Activated CD4-positive, alpha-beta memory T cell treated with anti-CD3 and anti-CD28 coated beads, Interleukin-2, amount 10 ng/mL, durations not matched to agents 7 days and 5 days (primary cell): ENCODE measurements around the gene SRP14. TPM values are rescaled to one million over a fixed set of nuclear protein-coding genes. Genes with fewer than 3 reads are reported as not detected.

ENCODE experiments used
- CTCF ChIA-PET: fragments of 350-600 bp; sonication (Branson Sonifier 250); formaldehyde crosslinking; loops from one replicate; lab custom pipeline; 2021; ENCODE audit warnings: antibody characterized with exemption, inconsistent platforms; lab: Charles Lee
- POLR2A ChIA-PET: fragments of 350-600 bp; sonication (Branson Sonifier 250); formaldehyde crosslinking; loops from one replicate; lab custom pipeline; 2021; ENCODE audit warnings: antibody characterized with exemption; lab: Charles Lee
- DNase-seq: peaks from one replicate; pipeline ENCODE4 v3.0.0-alpha.2; 2020
- H3K27ac Mint-ChIP-seq: one replicate; pipeline ENCODE4 v1.8.0; 2021; ENCODE audit warnings: mild to moderate bottlenecking, mixed read lengths
- H3K27me3 Mint-ChIP-seq: one replicate; pipeline ENCODE4 v1.8.0; 2021; ENCODE audit warnings: mixed read lengths
- H3K36me3 Mint-ChIP-seq: one replicate; pipeline ENCODE4 v1.8.0; 2021; ENCODE audit warnings: low read depth, mixed read lengths
- H3K4me1 Mint-ChIP-seq: one replicate; pipeline ENCODE4 v1.8.0; 2021; ENCODE audit warnings: mixed read lengths
- H3K4me3 Mint-ChIP-seq: one replicate; pipeline ENCODE4 v1.8.0; 2021; ENCODE audit warnings: mild to moderate bottlenecking, mixed read lengths
- H3K9me3 Mint-ChIP-seq: one replicate; pipeline ENCODE4 v1.8.0; 2021; ENCODE audit warnings: mixed read lengths
- total RNA-seq, 2 experiments: library from RNA; stranded (reverse); gene quantifications; one replicate each; pipeline ENCODE4 v1.2.3, GENCODE V29; 2021

The SRP14 gene
- total RNA-seq, 2 experiments from 2014 or later, result 150 to 153 TPM

DNA sequence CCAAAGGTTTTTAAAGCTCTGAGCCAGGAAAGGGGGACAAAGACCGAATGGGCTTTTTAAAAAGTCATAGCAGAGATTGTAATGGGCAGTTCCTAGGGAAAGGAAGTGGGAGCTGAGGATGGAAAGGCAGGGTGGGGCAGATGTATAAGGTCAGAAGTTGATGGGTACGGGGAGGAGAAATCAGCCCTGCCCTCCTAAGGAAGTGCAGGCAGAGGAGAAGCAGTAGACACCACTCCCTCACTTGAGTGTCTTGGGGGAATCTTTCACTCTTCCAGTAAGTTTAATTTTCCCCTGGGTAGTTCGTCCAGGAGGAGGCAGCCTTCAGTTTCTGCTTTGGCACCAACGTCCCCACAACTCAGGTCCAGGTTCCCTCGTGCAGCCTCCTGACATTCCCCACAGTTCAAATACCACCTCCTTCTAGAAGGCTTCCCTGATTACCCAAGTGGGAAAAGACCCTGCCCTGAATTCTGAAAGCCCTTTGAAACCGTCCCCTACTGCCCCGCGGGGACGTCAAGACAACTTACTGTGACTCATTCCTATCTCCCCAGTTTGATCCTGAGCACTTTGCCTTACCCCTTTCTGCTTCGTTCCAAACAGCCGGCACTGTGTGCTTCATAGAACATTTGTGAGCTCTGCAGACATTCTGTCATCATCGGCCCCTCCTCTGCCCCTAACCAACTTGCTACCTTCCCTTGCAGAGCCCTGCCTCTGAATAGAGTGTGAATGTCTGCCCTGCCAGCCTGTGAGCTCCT lies 14.3 kb upstream of the SRP14 start:
- peaks cover 8% of the 10 kb centered on the region for H3K36me3 Mint-ChIP-seq
- H3K27ac Mint-ChIP-seq, result no peak overlapping the region
- no peaks in the 10 kb centered on the region for H3K9me3 Mint-ChIP-seq
- H3K27me3 Mint-ChIP-seq, result no peaks in the 10 kb centered on the region
- ChIA-PET CTCF (interaction anchor here (1.2 to 2.3 kb wide), 3 partner anchors 8 to 51 kb away, joined by 4 to 14 read pairs (median 6); no protein-coding TSS in a partner anchor), POLR2A (interaction anchor here (0.6 to 1.6 kb wide), 5 partner anchors 7 to 53 kb away, joined by 3 to 7 read pairs (median 3); no protein-coding TSS in a partner anchor)
- peaks cover 62% of the 10 kb centered on the region for H3K4me1 Mint-ChIP-seq
- DNase-seq, result no peak
- no peak overlapping the region for H3K4me3 Mint-ChIP-seq

DNA sequence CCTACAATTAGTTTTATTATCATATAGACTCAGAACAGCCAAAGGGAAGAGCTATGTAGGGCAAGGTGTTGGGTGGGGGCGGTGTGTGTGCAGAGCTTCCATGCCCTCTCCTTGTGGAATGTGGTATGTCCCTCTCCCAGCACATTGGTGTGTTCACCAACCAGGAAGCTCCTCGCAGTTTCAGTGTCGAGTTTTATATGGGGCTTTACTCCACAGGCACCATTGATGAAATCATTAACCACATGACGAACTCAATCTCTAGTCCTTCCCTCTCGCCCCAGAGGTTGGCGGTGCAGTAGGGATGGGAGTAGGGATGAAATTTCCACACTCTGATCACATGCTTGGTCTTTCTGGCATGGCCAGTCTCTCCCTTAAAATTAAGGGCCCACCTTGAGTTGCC lies 13.6 kb upstream of the SRP14 start:
- peaks cover 11% of the 10 kb centered on the region for H3K36me3 Mint-ChIP-seq

DNA sequence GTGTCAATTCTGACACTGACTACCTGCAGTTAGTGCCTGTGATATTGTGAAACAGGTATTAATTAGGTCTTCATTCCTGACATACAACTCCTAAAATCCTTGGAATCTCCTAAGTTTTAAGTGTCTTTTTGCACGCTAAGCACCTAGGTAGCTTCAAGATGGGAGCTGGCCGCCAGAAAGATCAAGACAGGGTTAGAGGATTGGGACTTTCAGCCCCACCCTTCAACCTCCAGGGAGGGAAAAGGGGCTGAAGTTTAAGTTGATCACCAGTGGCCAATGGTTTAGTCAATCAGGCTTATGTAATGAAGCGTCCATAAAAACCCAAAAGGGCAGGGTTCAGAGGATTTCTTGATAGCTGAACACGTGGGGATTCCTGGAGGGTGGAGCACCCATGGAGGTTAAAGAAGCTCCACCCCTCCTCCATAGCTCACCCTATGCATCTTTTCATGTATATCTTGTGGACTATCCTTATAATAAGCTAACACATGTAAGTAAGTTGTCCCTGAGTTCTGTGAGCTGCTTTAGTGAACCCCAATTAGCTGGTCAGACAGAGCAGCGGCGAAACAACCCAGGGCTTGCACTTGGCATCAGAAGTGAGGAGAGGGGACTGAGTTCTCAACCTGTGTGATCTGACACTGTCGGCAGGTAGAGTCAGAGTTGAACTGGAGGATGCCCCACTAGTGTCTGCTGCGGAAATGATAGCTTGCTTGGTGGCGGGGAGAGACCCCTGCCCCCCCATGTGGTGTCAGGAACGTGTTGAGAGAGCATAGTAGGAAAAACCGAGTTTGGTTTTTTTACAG lies 12.8 kb upstream of the SRP14 start:
- no peaks in the 10 kb centered on the region for H3K27me3 Mint-ChIP-seq
- H3K9me3 Mint-ChIP-seq, result no peaks in the 10 kb centered on the region
- CTCF ChIA-PET, result interaction anchor here (0.9 to 2.3 kb wide), 5 partner anchors 11 to 228 kb away, joined by 3 to 14 read pairs (median 4); no protein-coding TSS in a partner anchor
- H3K36me3 Mint-ChIP-seq, result peaks cover 11% of the 10 kb centered on the region
- H3K4me1 Mint-ChIP-seq, result peaks cover 70% of the 10 kb centered on the region
- POLR2A ChIA-PET, result interaction anchor here (0.8 to 1.6 kb wide), 4 partner anchors 10 to 55 kb away, joined by 3 to 7 read pairs (median 3); partner anchors contain the start of gene SRP14
- no peak overlapping the region for H3K27ac Mint-ChIP-seq
- DNase-seq, result no peak
- H3K4me3 Mint-ChIP-seq, result no peak overlapping the region

More for the DNA sequence above, 13.6 kb upstream of the SRP14 start:
- no peak for DNase-seq
- POLR2A ChIA-PET, result interaction anchor here (0.8 to 1.6 kb wide), 4 partner anchors 9 to 54 kb away, joined by 3 to 7 read pairs (median 3); partner anchors contain the start of gene SRP14
- Mint-ChIP-seq H3K27me3 (no peaks in the 10 kb centered on the region), H3K4me3 (no peak overlapping the region), H3K4me1 (peaks cover 62% of the 10 kb centered on the region), H3K27ac (no peak overlapping the region), H3K9me3 (no peaks in the 10 kb centered on the region)
- CTCF ChIA-PET, result interaction anchor here (1.3 to 2.3 kb wide), 4 partner anchors 12 to 227 kb away, joined by 3 to 14 read pairs (median 4); no protein-coding TSS in a partner anchor

DNA sequence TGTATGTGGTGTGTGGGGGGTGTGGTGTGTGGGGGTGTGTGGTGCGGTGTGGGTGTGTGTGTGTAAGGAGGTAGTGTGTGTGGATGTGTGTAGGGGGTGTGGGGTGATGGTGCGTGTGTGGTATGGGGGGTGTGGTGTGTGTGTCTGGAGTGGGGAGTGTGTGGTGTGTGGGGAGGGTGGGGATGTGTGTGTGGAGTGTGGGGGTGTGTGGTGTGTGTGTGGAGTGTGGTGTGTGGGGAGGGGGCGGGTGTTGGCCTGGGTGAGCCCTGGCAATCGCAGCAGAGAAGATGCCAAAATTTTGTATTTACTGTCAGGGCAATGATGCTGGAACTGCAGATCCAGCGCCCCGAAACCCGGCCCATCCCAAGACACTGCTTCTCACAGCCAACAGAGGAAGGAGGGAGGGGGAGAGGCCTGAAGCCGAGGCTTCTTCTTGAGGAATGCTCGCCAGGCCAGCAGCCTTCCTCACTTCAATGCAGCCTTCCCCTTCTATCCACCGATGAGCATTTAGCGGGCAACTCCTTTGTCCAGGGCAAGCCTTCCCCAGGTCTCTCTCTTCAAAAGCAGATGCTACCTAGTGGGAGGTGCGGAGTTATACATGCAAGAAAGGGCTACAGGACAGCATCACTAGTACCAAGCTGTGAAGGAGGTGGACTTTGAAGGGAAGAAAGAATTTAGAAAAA lies 11.9 kb upstream of the SRP14 start:
- Mint-ChIP-seq H3K4me1 (peaks cover 78% of the 10 kb centered on the region), H3K9me3 (no peaks in the 10 kb centered on the region), H3K27me3 (no peaks in the 10 kb centered on the region), H3K27ac (no peak overlapping the region), H3K4me3 (no peak overlapping the region), H3K36me3 (peaks cover 11% of the 10 kb centered on the region)
- CTCF ChIA-PET, result interaction anchor here (1.4 to 2.3 kb wide), 2 partner anchors 54 to 228 kb away, joined by 5 to 14 read pairs; no protein-coding TSS in a partner anchor
- POLR2A ChIA-PET, result no interaction called here
- DNase-seq, result no peak

DNA sequence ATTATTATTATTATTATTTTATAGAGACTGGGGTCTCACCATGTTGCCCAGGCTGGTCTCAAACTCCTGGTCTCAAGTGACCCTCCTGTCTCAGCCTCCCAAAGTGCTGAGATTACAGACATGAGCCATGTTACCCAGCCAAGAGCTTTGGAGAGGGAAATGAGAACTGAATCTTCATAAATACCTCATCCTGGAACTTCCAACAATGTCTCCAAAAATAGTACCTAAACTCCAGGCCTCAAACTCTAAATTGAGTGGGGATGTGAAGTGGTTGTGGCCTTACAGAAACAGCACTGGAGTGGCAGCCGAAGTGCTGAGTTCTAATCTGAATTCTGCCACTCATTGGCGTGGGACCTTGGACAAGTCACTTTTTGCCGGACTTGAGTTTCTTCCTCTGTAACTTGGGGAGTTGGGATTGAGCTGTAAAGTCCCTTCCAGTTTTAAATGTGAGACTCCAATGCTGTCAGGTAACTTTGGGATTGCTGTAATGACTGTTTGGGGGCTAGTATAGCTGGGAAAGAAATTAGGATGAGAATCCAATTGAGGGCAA lies 10.0 kb upstream of the SRP14 start:
- peaks cover 11% of the 10 kb centered on the region for H3K36me3 Mint-ChIP-seq
- H3K27ac Mint-ChIP-seq, result no peak overlapping the region
- CTCF ChIA-PET, result interaction anchor here (1.1 to 8.4 kb wide), 6 partner anchors 19 to 259 kb away, joined by 4 to 146 read pairs (median 31); partner anchors contain the start of genes BMF, BUB1B and PLCB2
- H3K4me3 Mint-ChIP-seq, result no peak overlapping the region
- H3K9me3 Mint-ChIP-seq, result no peaks in the 10 kb centered on the region
- peaks cover 79% of the 10 kb centered on the region for H3K4me1 Mint-ChIP-seq
- POLR2A ChIA-PET, result interaction anchor here (1.1 to 4.0 kb wide), 7 partner anchors 9 to 260 kb away, joined by 3 to 53 read pairs (median 19); partner anchors contain the start of genes BMF, BUB1B and SRP14
- no peaks in the 10 kb centered on the region for H3K27me3 Mint-ChIP-seq
- DNase-seq, result no peak

DNA sequence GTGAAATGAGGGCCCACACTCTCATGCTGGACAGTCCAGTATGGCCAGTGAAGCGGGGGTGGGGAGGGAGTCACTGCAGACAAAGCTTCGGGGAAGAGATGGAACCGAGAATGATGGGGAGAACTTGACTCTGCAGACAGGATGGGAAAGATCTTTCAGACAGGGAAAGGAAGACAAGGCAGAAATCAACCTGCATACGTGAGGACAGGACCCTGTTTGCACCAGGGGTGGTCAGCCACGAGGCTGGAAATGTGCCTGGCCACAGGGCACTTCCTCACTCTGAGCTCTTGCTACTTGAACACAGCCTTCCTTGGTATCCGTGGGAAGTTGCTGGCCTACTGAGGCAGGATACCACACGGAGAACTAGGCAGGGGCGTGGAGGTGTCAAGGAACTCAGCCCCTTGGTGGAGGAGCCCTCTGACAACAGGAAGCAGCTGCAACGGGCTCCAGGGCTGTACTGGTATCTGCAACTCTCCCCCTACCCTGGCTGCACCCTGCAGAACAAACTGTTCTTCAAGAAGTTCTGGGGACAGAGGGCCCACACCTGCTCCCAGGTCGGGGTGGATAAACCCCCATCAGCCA lies 9.3 kb upstream of the SRP14 start:
- peak; percentile 38 for DNase-seq
- Mint-ChIP-seq H3K4me1 (peaks cover 73% of the 10 kb centered on the region), H3K36me3 (peaks cover 11% of the 10 kb centered on the region), H3K27me3 (no peaks in the 10 kb centered on the region), H3K9me3 (no peaks in the 10 kb centered on the region), H3K4me3 (no peak overlapping the region), H3K27ac (peak overlapping the region; percentile 91)
- ChIA-PET CTCF (interaction anchor here (0.7 to 8.4 kb wide), 8 partner anchors 14 to 261 kb away, joined by 3 to 146 read pairs (median 13); partner anchors contain the start of genes BMF, BUB1B and PLCB2), POLR2A (interaction anchor here (0.6 to 4.0 kb wide), 17 partner anchors 8 to 405 kb away, joined by 3 to 53 read pairs (median 7); partner anchors contain the start of genes BMF, BUB1B, PLCB2 and SRP14)

DNA sequence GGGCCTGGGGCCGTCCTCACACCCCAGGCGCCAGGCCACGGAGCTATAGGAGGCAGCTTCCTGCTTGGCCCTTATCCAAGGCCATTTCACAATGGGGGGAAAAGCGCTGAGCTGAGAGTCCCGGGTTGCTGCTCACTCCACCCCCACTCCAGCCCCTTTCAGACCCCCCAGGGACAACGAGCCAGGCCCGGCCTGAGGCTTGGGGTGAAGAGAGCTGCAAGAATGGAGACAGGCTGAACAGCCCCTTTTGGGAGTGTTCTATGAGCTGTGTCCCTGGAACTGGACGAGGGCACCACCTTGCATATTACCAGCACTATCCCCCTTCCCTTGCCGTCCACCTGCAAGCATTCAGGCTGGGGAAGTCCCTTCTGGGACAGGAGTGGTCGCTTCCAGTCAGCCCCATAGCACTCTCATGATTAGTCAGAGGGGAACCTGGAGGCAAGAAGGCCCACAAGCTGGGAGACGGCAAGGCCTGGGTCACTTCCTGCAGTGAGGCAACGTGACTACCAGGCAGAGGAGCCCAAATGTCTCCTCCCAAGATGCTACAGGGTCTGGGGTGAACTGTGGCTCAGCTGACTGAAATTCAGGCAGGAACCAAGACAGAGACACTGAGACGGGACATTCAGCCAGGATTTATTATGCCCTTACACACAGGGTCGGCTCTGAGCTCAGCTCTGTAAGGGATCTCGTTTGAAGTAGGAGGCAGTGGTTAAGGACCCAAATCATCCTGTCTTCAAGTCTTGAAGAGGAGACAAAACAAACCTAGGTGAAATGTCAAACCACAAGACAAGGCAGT lies 8.6 kb upstream of the SRP14 start:
- DNase-seq, result peak; percentile 74
- Mint-ChIP-seq H3K4me3 (no peak overlapping the region), H3K9me3 (no peaks in the 10 kb centered on the region), H3K27me3 (no peaks in the 10 kb centered on the region), H3K4me1 (peaks cover 68% of the 10 kb centered on the region), H3K27ac (peak overlapping the region; percentile 91), H3K36me3 (peaks cover 14% of the 10 kb centered on the region)
- CTCF ChIA-PET, result interaction anchor here (0.7 to 8.4 kb wide), 11 partner anchors 13 to 261 kb away, joined by 3 to 146 read pairs (median 4); partner anchors contain the start of genes BMF, BUB1B and PLCB2
- POLR2A ChIA-PET, result interaction anchor here (0.6 to 4.0 kb wide), 23 partner anchors 7 to 405 kb away, joined by 3 to 53 read pairs (median 4); partner anchors contain the start of genes BMF, BUB1B, PLCB2 and SRP14

DNA sequence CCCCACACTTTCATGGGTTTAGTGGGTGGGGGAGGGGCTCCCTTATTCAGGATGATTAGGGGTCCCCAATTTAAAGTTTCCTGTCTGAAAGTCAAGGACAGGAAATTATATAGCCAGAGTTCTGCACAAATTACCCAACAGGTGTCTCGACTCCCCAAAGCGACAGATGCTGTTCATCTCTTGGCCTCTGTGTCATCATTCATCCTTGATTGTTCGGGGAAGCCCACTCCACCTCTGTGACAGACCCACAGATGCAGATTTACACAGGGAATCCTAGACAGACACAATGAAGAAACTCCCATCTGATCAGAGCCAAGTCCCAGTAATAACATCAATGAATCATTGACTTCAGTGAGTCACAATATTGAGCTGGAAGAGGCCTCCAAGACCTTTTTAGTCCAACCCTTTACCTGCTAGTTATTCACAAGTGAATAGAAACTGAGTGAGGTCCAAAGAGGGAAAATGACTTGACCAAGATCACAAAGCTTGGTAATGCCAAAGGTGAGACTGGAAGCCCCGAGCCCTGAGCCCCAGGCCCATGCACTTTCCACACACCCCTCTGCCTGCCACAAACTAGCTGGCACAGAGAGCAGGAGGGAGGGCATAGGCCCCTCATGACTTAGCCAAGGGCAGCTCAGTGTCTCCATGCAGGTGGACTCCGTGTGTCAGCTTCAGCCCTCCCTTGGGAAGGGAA lies 7.9 kb upstream of the SRP14 start:
- H3K36me3 Mint-ChIP-seq, result peaks cover 14% of the 10 kb centered on the region
- POLR2A ChIA-PET, result interaction anchor here (0.8 to 4.0 kb wide), 18 partner anchors 7 to 264 kb away, joined by 3 to 53 read pairs (median 6); partner anchors contain the start of genes BMF, BUB1B, PLCB2 and SRP14
- no peaks in the 10 kb centered on the region for H3K9me3 Mint-ChIP-seq
- H3K4me3 Mint-ChIP-seq, result no peak overlapping the region
- DNase-seq, result no peak
- H3K4me1 Mint-ChIP-seq, result peaks cover 65% of the 10 kb centered on the region
- CTCF ChIA-PET, result interaction anchor here (0.8 to 8.4 kb wide), 10 partner anchors 12 to 262 kb away, joined by 3 to 146 read pairs (median 8); partner anchors contain the start of genes BMF, BUB1B and PLCB2
- H3K27ac Mint-ChIP-seq, result peak overlapping the region; percentile 91
- H3K27me3 Mint-ChIP-seq, result no peaks in the 10 kb centered on the region

DNA sequence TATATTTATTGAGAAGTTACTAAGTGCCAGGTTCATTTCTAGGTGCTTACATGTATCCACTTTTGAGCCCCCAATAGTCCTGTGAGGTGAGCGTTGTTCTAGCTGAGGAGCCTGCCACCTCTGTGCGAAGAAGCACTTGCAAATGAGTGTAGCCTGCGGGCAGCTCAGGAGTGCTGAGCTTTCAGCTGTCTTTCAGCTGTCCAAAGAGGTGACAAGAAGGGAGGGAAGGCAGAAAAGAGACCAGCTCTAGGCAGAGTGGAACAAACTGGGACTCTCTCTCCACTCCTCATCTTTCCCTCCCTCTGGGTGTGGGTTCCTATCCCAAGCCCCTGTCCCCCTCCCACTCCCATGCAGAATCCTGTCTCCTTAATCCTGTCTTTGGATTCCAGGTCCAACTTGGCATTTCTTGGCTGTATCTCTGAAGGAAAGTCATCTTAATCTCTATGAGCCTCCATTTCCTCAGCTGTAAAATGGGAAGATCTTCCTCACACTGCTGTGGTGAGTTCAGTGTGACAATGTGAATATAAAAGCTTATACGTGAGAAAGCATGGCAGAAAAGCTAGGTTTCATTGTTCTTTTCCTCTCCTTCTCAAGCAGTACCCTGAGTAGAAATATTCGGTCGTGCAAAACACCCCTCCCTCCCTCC lies 6.7 kb upstream of the SRP14 start:
- Mint-ChIP-seq H3K27ac (peak overlapping the region; percentile 47), H3K4me3 (no peak overlapping the region), H3K4me1 (peaks cover 73% of the 10 kb centered on the region), H3K9me3 (no peaks in the 10 kb centered on the region), H3K27me3 (no peaks in the 10 kb centered on the region), H3K36me3 (peaks cover 14% of the 10 kb centered on the region)
- no peak for DNase-seq
- ChIA-PET POLR2A (interaction anchor here (0.9 to 2.3 kb wide), 10 partner anchors 9 to 262 kb away, joined by 3 to 18 read pairs (median 4); partner anchors contain the start of genes BMF, BUB1B and PLCB2), CTCF (interaction anchor here (0.6 to 8.4 kb wide), 34 partner anchors 9 to 282 kb away, joined by 3 to 146 read pairs (median 4); partner anchors contain the start of genes BMF and BUB1B)
